Lower leg skin (tissue), 4 donors: ENCODE results near the gene DUSP10. TPM values are rescaled to one million over a fixed set of nuclear protein-coding genes. Genes with fewer than 3 reads are reported as not detected.

Source experiments
- DNase-seq, 2 donors: peaks; one replicate each; pipeline ENCODE4 v3.0.0-alpha.2; 2019; ENCODE audit warnings: low spot score in 2 of 2
- H3K4me3 ChIP-seq: fragments of 200-600 bp; sonication (generic); 2 replicates; pipeline ENCODE4 v1.5.1; 2017; ENCODE audit warnings: mild to moderate bottlenecking, low read depth; ENCODE audit not compliant: poor library complexity, severe bottlenecking
- CTCF ChIP-seq, 3 donors: fragments of 450-650 bp; IDR thresholded peaks; one replicate each; pipeline ENCODE4 v1.5.1; 2016; ENCODE audit warnings: antibody characterized with exemption in 3 of 3, mild to moderate bottlenecking in 3 of 3, moderate library complexity in 2 of 3
- POLR2A ChIP-seq, 2 donors: fragments of 450-650 bp; IDR thresholded peaks; one replicate each; pipeline ENCODE4 v1.6.1; 2016 to 2017; ENCODE audit warnings: antibody characterized with exemption in 2 of 2, mild to moderate bottlenecking in 1 of 2, moderate library complexity in 1 of 2
- WGBS, 2 donors: methylation state at CpG; one replicate each; pipeline ENCODE4 v1.1.5; 2018; 5-methylcytosine and 5-hydroxymethylcytosine counted together
- intact Hi-C: fragments of 100-400 bp; cut with DNase I; formaldehyde crosslinking; loops from one replicate; pipeline ENCODE4 v1.15.0; 2023; ENCODE audit warnings: low total_unique reads
- total RNA-seq, 4 donors: library from RNA; depleted of rRNA; stranded (reverse); fragments of >200 nt; gene quantifications; one replicate each; pipeline ENCODE4 v1.1.0, GENCODE V29; 2016

Gene DUSP10
- total RNA-seq, 4 donors from 2014 or later, result 11.8 to 20.9 (median 14.6) TPM

GRCh38 chr1:221773383-221773782, 31.5 kb upstream of the DUSP10 start:
- intact Hi-C loops, result no loop called here
- no peak for DNase-seq
- H3K4me3 ChIP-seq, result no peak overlapping the region
- no peak for TF ChIP-seq CTCF (IDR thresholded peaks at IDR 0.05)
- no peak for TF ChIP-seq POLR2A (IDR thresholded peaks at IDR 0.05)
- 71 to 78% methylated on average over 2 of the region's 2 CpGs for WGBS, 2 donors

- no peak overlapping the region for H3K4me3 ChIP-seq
- DNase-seq, result no peak
- TF ChIP-seq POLR2A (IDR thresholded peaks at IDR 0.05) (no peak), CTCF (IDR thresholded peaks at IDR 0.05) (no peak)
- intact Hi-C loops, result no loop called here
- WGBS, 2 donors, result 80 to 88% methylated on average over 3 of the region's 3 CpGs
Measured at GRCh38 chr1:221772117-221772516, 30.2 kb upstream of the DUSP10 start.

GRCh38 chr1:221768444-221769066, 26.7 kb upstream of the DUSP10 start:
- 74 to 79% methylated on average over 5 of the region's 5 CpGs for WGBS, 2 donors
- intact Hi-C loops, result no loop called here
- DNase-seq, result no peak
- no peak overlapping the region for H3K4me3 ChIP-seq
- TF ChIP-seq POLR2A (IDR thresholded peaks at IDR 0.05), result no peak
- no peak for TF ChIP-seq CTCF (IDR thresholded peaks at IDR 0.05)

GRCh38 chr1:221766210-221766609, 24.3 kb upstream of the DUSP10 start:
- 10 to 20% methylated on average over 1 of the region's 1 CpG for WGBS, 2 donors
- no peak for TF ChIP-seq POLR2A (IDR thresholded peaks at IDR 0.05)
- no peak for TF ChIP-seq CTCF (IDR thresholded peaks at IDR 0.05)
- DNase-seq, result no peak
- intact Hi-C loops, result no loop called here
- H3K4me3 ChIP-seq, result no peak overlapping the region

- intact Hi-C loops, result no loop called here
- no peak overlapping the region for H3K4me3 ChIP-seq
- WGBS, 2 donors, result 10 to 17% methylated on average over 2 of the region's 2 CpGs
- TF ChIP-seq CTCF (IDR thresholded peaks at IDR 0.05) (no peak), POLR2A (IDR thresholded peaks at IDR 0.05) (no peak)
- DNase-seq, result no peak
Measured at GRCh38 chr1:221765527-221765926, 23.6 kb upstream of the DUSP10 start.

GRCh38 chr1:221762121-221762520, 20.2 kb upstream of the DUSP10 start:
- no peak for DNase-seq
- 89 to 91% methylated on average over 2 of the region's 2 CpGs for WGBS, 2 donors
- TF ChIP-seq POLR2A (IDR thresholded peaks at IDR 0.05) (no peak), CTCF (IDR thresholded peaks at IDR 0.05) (no peak)
- H3K4me3 ChIP-seq, result no peak overlapping the region
- intact Hi-C loops, result no loop called here
